Esophagus muscularis mucosa (tissue), 3 donors: ENCODE data around the gene AGPAT1.

Experiments used
- CTCF ChIP-seq, 3 experiments: fragments of 200-600 bp in 2 of 3; fragments of 450-650 bp in 1 of 3; sonication (generic) in 2 of 3; IDR thresholded peaks; one replicate each; pipeline ENCODE4 v1.5.1; 2017 to 2019; ENCODE audit warnings: antibody characterized with exemption in 3 of 3, mild to moderate bottlenecking in 2 of 3, moderate library complexity in 1 of 3
- POLR2AphosphoS5 ChIP-seq, 2 donors: sonication (generic); formaldehyde crosslinking; IDR thresholded peaks; one replicate each; pipeline ENCODE4 v1.6.1; 2017; ENCODE audit warnings: antibody characterized with exemption in 2 of 2

- TF ChIP-seq CTCF (IDR thresholded peaks at IDR 0.05) = no peak
- TF ChIP-seq POLR2AphosphoS5 (IDR thresholded peaks at IDR 0.05) = no peak
Measured at GRCh38 chr6:32187009-32187709, 11.3 kb upstream of the AGPAT1 start.
